Body of pancreas (tissue), 4 donors: ENCODE measurements around the gene MESP2. TPM values are rescaled to one million over a fixed set of nuclear protein-coding genes. Genes with fewer than 3 reads are reported as not detected.
A peak's percentile ranks its signal among the peaks of the same experiment; 100 is the strongest.

Source experiments
- ATAC-seq: fragments of 150-250 bp; one replicate; pipeline ENCODE4 v1.9.1; 2016
- DNase-seq, 4 donors: peaks; one replicate each; pipeline ENCODE4 v3.0.0-alpha.2; 2019
- H3K27ac ChIP-seq, 4 donors: fragments of 200-600 bp; sonication (generic); 1 replicate in 3 of 4; 2 replicates in 1 of 4; pipeline versions ENCODE4 v1.5.1 to v1.6.1; 2016 to 2019; ENCODE audit warnings: mild to moderate bottlenecking in 1 of 4, mixed read lengths in 1 of 4, moderate library complexity in 1 of 4
- H3K27me3 ChIP-seq, 2 donors: fragments of 200-600 bp; sonication (generic); one replicate each; pipeline ENCODE4 v1.6.0; 2016; ENCODE audit warnings: mild to moderate bottlenecking in 1 of 2
- H3K36me3 ChIP-seq, 2 donors: fragments of 200-600 bp; sonication (generic); replicated peaks in 1 of 2; 2 replicates each; pipeline ENCODE4 v1.5.1; 2016; ENCODE audit warnings: low read depth in 2 of 2; ENCODE audit not compliant: insufficient read depth in 1 of 2
- H3K4me1 ChIP-seq: fragments of 200-600 bp; sonication (generic); one replicate; pipeline ENCODE4 v1.6.0; 2016
- H3K4me3 ChIP-seq, 2 donors: fragments of 200-600 bp; sonication (generic); 1 replicate in 1 of 2; 2 replicates in 1 of 2; pipeline ENCODE4 v1.5.1; 2016 to 2019
- H3K9me3 ChIP-seq, 3 donors: fragments of 200-600 bp; sonication (generic); 1 replicate in 2 of 3; 2 replicates in 1 of 3; pipeline ENCODE4 v1.5.1; 2016
- POLR2A ChIP-seq, 3 donors: fragments of 450-650 bp; IDR thresholded peaks; one replicate each; pipeline ENCODE4 v1.6.1; 2016; ENCODE audit warnings: antibody characterized with exemption in 3 of 3, mild to moderate bottlenecking in 2 of 3
- whole genome bisulfite sequencing, 2 donors: methylation state at CpG; one replicate each; pipeline ENCODE4 v1.1.5; 2017; 5-methylcytosine and 5-hydroxymethylcytosine counted together
- intact Hi-C: fragments of 100-400 bp; cut with DNase I; formaldehyde crosslinking; loops from one replicate; pipeline ENCODE4 v1.15.1; 2023
- total RNA-seq, 2 donors: library from RNA; depleted of rRNA; stranded (reverse); fragments of >200 nt; gene quantifications; one replicate each; pipeline ENCODE4 v1.1.0, GENCODE V29; 2016
- TF ChIP-seq, protein P1 (sequence below), 7 experiments: fragments of 450-650 bp in 4 of 7; fragments of 200-600 bp in 3 of 7; sonication (generic) in 3 of 7; IDR thresholded peaks; one replicate each; pipeline ENCODE4 v1.5.1; 2016 to 2019; ENCODE audit warnings: antibody characterized with exemption in 7 of 7

Gene MESP2, protein sequence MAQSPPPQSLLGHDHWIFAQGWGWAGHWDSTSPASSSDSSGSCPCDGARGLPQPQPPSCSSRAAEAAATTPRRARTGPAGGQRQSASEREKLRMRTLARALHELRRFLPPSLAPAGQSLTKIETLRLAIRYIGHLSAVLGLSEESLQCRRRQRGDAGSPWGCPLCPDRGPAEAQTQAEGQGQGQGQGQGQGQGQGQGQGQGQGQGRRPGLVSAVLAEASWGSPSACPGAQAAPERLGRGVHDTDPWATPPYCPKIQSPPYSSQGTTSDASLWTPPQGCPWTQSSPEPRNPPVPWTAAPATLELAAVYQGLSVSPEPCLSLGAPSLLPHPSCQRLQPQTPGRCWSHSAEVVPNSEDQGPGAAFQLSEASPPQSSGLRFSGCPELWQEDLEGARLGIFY
- total RNA-seq: 1 to 10 TPM in 1 of 2 donors, not detected in 1; 1.8 TPM

DNA sequence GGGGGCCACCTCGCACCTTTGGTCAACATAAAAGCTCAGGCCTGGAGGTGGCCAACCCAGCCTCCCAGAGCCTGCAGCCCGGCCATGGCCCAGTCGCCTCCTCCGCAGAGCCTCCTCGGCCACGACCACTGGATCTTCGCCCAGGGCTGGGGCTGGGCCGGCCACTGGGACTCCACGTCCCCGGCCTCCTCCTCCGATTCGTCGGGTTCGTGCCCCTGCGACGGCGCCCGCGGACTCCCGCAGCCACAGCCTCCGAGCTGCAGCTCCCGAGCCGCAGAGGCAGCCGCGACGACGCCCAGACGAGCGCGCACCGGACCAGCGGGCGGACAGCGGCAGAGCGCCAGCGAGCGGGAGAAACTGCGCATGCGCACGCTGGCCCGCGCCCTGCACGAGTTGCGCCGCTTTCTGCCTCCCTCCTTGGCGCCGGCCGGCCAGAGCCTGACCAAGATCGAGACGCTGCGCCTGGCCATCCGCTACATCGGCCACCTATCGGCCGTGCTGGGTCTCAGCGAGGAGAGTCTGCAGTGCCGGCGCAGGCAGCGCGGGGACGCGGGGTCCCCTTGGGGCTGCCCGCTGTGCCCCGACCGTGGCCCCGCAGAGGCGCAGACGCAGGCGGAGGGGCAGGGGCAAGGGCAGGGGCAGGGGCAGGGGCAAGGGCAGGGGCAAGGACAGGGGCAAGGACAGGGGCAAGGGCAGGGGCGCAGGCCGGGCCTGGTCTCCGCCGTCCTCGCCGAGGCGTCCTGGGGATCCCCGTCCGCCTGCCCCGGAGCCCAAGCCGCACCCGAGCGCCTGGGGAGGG, at the start of gene MESP2:
Gene MESP2 (plus strand): TSS at position 59 of the 799 bp plus-strand sequence. CDS start 26 bp downstream, at position 85.
- Histone ChIP-seq H3K36me3 (no peaks in the 10 kb centered on the region), H3K27me3 (no peaks in the 10 kb centered on the region), H3K9me3 (no peaks in the 10 kb centered on the region), H3K27ac (peak within 1 kb of the TSS in 3 of 4 donors; percentile 20 to 56 (median 53)), H3K4me1 (peaks cover 31% of the 10 kb centered on the region), H3K4me3 (no peak within 1 kb of the TSS)
- 12 to 55% methylated on average over 9 to 67 of the region's 82 CpGs for WGBS, 2 donors
- ATAC-seq: peak; percentile 93
- peak; percentile 85 to 89 (median 88) for DNase-seq
- intact Hi-C loops: no loop called here
- TF ChIP-seq, protein P1, sequence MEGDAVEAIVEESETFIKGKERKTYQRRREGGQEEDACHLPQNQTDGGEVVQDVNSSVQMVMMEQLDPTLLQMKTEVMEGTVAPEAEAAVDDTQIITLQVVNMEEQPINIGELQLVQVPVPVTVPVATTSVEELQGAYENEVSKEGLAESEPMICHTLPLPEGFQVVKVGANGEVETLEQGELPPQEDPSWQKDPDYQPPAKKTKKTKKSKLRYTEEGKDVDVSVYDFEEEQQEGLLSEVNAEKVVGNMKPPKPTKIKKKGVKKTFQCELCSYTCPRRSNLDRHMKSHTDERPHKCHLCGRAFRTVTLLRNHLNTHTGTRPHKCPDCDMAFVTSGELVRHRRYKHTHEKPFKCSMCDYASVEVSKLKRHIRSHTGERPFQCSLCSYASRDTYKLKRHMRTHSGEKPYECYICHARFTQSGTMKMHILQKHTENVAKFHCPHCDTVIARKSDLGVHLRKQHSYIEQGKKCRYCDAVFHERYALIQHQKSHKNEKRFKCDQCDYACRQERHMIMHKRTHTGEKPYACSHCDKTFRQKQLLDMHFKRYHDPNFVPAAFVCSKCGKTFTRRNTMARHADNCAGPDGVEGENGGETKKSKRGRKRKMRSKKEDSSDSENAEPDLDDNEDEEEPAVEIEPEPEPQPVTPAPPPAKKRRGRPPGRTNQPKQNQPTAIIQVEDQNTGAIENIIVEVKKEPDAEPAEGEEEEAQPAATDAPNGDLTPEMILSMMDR (IDR thresholded peaks at IDR 0.05): peak in 4 of 7 experiments; percentile 44 to 63 (median 50)
- TF ChIP-seq POLR2A (IDR thresholded peaks at IDR 0.05): peak in 1 of 3 donors; percentile 27

DNA sequence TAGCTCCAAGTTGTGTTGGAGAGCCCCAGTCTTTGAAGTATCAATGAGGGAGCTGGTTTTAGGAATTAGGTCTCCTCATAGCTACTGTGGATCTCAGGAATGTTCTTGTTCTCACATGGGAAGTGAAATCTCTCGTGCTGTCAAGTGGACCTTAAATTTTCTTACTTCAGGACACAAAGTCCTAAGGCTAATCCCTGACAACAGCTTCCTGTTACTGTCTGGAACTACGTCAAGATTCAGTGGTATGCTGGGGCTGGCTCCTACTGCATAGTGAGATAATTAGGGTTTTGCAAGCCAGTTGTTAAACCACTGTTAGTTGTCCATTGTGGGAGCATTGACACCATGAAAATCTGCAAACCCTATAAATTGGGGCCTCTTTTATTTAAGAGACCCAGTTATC, 47.9 kb upstream of the MESP2 start:
- intact Hi-C loops: no loop called here

DNA sequence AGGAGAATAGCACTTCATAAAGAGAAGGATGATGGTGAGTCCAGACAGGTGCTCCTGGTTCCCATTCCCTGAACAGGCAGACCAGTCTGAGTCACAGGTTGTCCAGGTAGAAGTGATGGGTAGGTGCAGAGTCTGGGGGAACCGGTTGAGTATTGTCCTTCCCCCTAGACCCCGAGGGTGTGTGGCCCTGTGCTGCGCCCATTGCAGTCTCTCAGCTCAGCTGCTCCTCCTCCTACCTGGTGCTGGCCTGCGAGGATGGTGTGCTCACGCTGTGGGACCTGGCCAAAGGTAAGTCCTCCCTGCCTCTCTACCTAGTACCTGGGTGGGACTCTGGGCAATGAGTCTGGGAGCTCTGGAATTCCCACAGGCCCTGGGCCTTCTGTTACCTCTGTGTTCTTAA, 44.9 kb upstream of the MESP2 start:
- no peak for ATAC-seq
- intact Hi-C loops: no loop called here
- 89 to 92% methylated on average over 4 to 5 of the region's 5 CpGs for WGBS, 2 donors

More for the DNA sequence above, 47.9 kb upstream of the MESP2 start:
- no peak overlapping the region for H3K4me3 ChIP-seq
- no peaks in the 10 kb centered on the region for H3K4me1 ChIP-seq
- no peak overlapping the region for H3K27ac ChIP-seq
- H3K9me3 ChIP-seq: no peaks in the 10 kb centered on the region
- H3K36me3 ChIP-seq: no peaks in the 10 kb centered on the region
- WGBS, 2 donors: 61 to 74% methylated on average over 2 of the region's 2 CpGs
- peak in 1 of 4 donors; percentile 12 for DNase-seq
- TF ChIP-seq POLR2A (IDR thresholded peaks at IDR 0.05): no peak
- TF ChIP-seq, protein P1 (IDR thresholded peaks at IDR 0.05): no peak
- H3K27me3 ChIP-seq: no peaks in the 10 kb centered on the region
- peak; percentile 18 for ATAC-seq

DNA sequence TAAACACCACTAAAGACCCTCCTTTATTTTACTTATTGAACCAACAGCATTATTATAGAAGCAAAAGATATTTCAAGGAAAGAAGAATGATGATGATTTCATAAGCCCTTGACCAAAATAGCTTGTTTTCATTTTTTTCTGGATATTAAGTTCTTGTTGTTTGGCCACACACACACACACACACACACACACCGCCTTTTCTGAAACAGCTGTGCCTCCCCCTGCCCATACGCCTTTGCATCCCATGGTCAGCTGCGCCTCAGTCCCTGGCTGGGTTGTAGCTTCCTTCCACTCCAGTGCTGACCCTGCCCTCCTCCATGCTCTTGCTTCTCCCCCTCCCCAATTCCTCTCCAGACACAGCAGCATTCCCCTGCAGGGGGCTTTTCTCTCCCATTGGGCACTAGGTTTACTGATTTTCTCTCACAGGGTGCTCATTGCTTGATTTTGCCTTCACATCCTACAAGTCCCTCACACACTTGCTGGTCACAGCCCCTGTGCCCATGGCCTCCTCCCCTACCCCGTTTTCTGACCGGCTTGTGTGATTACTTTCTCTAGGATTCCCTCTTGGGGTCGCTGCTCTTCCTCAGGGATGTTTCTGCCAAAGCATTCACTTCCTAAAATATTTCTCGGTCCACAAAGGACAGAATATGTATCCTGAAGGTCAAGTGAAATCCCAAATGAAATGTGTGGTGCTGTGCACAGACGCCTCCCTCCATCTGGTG, 43.5 kb upstream of the MESP2 start:
- DNase-seq: no peak
- no peak for ATAC-seq
- H3K27ac ChIP-seq: no peak overlapping the region
- 68 to 69% methylated on average over 8 of the region's 8 CpGs for WGBS, 2 donors
- H3K27me3 ChIP-seq: no peaks in the 10 kb centered on the region
- no peak overlapping the region for H3K4me3 ChIP-seq
- H3K36me3 ChIP-seq: no peaks in the 10 kb centered on the region
- no peaks in the 10 kb centered on the region for H3K4me1 ChIP-seq
- TF ChIP-seq, protein P1 (IDR thresholded peaks at IDR 0.05): no peak
- TF ChIP-seq POLR2A (IDR thresholded peaks at IDR 0.05): no peak
- intact Hi-C loops: no loop called here
- H3K9me3 ChIP-seq: no peaks in the 10 kb centered on the region

More for the DNA sequence above, 44.9 kb upstream of the MESP2 start:
- Histone ChIP-seq H3K27ac (no peak overlapping the region), H3K4me1 (no peaks in the 10 kb centered on the region), H3K36me3 (no peaks in the 10 kb centered on the region), H3K4me3 (no peak overlapping the region), H3K9me3 (no peaks in the 10 kb centered on the region), H3K27me3 (no peaks in the 10 kb centered on the region)
- TF ChIP-seq, protein P1 (IDR thresholded peaks at IDR 0.05): no peak
- DNase-seq: no peak
